Astrocyte of the hippocampus (primary cell): ENCODE measurements around the gene NKD1.

ENCODE experiments used
- DNase-seq: peaks from one replicate; pipeline ENCODE4 v3.0.0; 2011; ENCODE audit warnings: low read depth, low spot score

The NKD1 gene

DNA sequence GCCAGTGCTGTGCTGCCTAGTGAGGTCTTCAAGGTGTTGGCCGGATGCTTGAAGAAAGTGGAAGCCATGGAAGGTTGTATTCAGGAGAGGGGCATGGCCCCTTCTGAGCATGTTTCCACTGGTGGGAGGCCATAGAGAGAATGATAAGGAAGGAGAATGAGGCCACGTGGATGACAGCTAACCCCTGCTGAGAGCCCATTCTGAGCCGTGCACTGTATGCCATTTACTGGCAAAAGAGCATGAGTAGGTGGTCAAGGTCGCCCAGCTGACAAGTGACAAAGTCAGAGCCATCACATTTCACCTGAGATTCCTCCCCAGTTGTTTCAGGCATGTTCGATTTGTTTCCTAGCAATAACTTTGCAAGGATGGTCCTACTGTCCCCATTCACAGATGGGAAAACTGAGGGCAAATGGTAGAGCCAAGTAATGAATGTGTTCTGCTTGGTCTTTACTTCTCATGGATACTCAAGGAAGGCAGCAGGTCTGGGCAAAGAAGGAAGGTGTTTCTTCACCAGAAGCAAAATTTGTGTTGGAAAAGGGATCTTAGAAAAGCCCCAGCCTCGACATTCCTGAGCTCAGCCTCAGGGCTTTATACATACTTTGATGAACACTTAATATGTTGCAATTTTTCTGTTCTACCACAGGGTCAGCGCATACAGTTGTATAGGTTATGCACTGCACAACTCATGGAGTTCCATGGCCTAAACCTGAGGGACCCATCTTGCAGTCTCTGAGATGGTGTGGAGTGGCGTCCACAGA lies 10.5 kb upstream of the NKD1 start:
- no peak for DNase-seq

DNA sequence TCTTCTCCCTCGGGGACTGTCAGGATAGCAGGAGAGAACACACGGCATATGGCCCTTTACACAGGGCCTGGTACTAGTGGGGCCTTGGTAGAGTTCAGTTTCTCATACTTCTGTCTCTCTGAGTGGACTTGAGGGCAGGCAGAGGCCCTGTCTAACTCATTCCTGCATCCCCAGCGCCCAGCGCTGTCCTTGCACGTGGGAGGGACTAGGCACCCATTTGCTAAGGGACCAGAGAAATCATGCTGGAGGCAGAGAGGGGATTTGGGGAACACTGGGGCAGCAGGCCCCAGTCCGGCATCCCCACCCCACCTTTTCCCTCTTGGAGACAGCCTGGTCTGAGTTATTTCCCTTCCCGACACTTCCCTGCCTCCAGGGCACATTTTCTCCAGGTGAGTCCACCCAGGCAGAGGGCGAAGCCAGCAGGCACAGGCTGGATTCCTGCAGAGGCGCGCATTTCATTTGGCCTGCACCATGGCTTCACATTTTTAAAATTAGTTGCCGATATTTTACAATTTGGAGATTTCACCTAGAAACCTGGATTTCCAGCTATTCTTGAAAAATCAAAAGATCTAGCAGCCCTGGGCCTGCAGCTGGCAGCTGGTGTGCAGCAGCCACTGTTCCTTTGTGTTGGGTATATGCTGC lies 9.7 kb upstream of the NKD1 start:
- DNase-seq, result no peak

DNA sequence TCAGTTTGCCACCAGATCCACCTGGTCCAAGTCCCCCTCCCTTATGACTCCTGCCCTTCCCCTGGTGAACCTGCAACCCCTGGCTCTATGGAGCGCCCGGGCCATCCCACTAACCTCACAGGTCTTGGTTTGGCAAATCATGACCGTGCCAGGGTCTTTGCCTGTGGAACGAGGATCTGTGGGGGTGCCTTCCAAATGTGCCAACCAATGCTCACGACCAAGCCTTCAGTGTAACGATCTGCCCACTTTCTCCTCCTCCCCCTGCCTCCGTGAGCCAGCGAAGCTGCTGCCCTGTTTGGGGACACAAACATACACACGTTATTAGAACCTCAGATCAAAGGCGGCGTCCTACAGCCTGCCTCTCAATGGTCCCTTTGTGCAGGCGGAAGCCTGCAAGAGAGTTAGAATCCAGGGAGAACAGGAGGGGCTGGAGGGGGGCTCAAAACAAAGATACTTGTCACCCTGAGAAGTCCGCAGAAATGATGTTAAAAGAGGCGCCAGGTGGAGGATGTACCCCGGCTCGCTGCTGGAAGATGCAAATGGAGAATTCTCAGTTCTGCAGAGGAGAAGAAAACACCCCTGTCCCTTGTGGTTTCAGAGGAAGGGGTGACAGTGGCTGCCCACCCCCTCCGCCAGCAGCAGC lies 9.0 kb upstream of the NKD1 start:
- DNase-seq, result no peak

DNA sequence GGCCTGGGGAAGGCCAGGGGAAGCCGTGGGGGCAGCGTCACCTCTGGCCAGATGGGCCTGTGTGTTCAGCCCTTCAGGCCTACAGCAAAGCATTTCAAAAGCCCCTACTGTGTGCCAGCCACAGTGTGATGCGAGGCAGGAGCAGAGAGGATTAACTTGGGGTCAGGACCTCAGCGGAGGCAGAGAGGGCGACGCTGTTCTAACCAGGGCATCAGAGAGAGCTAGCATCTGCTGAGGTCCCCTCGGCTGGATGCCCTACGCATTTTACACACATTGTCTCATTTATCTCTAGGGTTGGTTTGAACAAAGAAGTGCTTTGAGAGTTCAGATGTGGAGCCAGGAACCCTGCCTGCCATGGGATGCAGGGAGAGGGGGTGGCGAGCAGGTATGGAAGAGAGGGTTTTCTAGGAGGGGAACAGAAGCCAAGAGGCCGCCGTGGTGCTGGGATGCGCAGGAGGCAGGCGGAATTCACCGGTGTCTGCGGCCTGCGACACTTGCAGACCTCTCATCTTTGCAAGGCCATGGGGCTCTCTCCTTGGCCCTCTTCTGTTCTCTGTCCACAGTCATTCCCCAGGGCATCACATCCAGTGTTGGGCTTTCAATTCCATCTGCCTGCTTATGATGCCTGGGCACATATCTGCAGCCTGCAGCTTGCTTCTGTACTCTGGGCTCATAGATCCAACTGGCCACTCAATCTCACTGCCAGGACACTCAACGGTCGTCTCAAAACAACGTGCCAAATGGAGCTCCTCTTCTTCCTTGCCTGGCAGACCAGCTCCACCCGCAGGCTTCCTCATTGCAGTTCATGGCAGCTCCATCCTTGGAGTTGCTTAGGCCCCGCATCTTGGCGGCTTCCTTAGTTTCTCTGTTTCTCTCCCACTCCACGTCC lies 8.1 kb upstream of the NKD1 start:
- DNase-seq, result no peak

DNA sequence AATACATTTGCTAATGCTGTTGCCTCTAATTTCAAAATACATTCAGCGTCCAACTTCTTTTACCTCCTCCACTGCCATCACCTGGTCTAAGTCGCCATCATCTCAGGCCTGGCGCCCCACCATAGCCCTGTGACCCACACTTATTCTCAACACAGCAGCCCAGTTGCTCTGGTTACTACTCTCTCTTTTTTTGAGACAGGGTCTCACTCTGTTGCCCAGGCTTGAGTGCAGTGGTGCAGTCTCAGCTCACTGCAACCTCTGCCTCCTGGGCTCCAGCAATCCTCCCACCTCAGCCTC lies 7.5 kb upstream of the NKD1 start:
- DNase-seq, result no peak

DNA sequence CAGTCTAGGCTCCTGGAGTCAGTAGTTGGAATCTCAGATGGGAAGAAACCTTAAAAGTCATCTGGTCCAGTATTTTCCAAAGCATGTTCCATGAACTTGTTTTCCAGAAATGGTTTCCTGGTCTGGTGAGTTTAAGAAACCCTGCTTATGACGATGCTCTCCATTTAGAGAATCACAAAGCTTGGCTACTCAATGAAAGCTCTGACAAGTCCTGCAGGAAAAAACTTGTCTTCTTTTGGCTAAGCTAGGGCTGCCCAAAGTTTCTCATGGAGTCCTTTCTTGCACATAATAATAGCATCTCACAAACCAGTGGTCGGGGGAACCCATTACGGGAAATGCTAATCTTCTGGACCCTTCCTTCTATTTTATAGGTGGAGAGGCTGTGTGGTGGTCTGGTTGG lies 5.5 kb upstream of the NKD1 start:
- DNase-seq, result no peak

DNA sequence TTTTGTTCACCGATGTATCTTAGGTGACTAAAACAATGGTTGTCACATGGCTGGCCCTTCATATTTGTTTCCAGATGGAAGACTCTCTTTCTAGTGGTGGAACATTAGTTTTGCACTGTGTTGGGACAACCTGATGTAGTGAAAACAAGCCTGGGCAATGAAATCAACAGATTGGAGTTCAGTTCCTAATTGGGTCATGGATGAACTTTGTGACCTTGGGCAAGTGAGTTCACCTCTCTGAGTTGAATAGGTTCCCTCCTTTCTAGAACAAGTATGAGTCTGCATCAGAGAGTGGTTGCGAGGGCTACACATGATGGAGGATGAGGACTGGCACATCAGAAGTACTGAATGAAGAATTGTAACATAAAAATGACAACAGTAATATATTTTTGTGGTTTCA lies 2.1 kb upstream of the NKD1 start:
- DNase-seq, result no peak

DNA sequence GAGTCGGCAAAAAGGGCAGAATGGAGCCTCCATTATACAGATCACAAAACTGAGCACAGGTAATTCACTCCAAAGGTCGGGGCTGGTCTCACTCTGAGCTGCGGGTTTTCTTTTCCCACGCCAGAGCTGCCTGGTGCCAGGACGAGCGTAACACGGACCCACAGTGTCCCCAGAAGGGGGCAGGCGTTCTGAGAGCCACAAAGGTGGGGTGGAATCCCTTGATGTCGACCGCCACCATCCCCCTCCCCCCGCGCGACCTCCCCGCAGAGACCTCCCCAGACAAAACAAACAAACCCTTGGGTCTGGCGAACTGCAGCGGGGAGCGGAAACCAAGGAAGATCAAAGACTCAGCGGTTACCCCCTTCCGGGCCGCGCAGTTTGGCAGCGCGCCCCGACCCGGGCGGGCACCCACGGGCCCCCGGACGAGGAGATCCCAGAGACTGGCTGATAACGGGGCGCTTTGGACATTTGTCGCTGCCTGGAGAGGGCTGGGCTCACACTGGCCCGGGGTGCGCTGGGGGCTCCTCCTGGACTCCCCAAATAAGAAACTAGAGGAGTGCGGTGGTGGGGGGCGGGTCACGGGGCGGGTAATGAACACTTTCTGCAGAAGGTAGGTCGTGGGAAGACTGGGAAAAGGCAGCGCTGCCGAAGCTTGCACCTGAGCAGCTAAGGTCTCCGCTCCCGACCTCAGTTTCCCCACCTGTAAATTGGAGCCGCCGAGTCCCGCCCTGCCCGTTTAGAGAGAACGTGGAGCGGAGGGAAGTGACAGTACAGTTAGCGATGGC lies 664 bp upstream of the NKD1 start:
- DNase-seq, result peak; percentile 68

DNA sequence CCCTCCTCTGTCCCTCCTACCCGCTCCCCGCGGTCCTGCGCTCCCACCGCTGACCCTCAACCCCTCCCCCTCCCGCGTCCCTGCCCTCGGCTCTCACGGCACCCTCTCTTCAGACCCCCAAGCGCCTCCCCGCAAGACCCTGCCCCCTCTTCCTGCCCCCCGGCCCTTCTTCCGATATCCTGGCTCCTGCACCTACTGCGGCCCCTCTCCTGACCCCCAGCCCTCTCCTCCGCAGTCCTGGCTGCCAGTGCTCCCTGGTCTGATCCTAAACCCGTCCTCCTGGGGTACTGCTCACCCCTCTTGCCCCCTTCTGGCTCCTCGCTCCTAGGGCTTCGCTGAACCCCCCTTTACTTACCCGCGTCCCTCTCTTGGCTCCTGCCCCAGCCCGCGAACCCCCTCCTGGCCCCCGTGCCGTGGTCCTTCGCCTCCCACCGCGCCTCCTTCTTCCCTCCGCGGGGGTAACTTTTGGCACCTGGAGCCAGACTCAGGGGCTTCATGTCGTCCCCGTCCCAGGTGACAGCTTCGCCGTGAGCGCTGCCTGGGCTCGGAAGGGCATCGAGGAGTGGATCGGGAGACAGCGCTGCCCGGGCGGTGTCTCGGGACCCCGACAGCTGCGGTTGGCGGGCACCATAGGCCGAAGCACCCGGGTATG lies 839 bp downstream of the NKD1 start:
- DNase-seq, result peak; percentile 13

DNA sequence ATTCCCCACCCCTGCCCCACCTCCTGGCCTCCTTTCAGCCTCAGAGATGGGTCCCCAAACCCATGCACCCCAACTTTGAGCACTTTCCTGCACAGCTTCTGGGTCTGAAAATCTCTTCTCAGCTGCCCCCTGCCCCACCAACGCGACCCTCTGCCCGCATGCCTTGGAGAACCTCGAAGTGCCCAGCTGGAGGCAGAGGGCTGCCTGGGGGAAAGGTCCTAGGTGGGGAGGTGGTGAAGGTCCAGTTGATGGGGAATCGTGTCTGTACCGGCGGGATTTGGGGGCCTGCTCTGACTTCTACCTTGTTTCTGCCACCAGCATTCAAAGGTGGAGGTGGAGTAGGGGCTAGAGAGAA lies 1.3 kb downstream of the NKD1 start:
- no peak for DNase-seq

DNA sequence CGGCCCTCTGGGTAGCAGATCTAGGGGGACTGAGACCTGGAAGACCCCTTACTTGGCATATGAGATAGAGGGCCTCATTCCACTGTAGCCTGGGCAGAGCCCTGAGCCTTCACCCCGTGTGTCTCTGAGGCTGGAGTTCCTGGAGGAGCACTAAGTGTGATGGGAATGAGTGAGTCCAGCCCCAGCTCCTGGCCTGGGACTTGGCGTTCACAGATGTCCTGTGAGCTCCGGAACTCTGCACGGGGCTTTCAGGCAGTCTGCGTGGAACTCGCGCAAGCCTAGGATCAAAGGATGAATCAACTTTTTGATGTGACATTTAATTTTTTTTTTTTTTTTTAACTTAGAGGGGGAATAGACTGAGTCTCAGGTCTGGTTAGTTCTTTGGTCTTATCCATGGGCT lies 1.8 kb downstream of the NKD1 start:
- no peak for DNase-seq

DNA sequence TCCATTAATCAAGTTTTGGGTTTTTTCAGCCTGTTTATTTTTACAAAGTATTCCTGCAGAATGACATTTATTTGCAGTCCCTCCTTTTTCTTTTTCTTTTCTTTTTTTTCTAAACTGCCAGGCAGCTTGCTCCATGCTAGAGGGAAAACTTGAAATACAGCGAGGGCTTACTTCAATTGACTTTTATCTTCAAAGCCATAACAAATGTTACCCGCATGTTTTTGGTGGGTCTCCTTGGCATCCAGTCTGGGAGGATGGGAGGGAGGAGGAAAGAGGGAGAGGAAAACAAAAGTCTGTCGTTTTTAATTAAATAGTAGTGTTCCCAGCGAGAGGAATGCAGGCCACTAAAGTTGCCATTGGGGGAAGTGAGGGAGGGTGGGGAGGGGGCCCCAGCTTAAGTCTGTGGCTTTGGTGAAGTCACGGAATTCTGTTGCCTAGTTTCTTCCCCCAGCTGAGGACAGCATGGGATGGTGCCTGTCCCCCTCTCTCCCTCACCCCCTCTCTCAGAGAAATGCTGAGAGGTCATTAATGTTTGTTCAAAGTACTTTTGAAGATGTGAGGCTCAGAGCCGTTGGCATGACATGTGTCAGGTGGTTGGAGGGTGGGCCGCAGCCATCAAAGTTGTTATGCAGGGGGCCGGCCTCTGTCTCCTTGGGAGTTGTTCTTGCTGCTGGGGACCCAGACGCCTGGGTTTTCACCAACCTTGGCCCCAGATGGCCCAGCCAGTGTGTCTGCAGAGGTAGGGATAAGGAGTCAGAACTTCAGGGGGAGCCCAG lies 2.9 kb downstream of the NKD1 start:
- peak; percentile 23 for DNase-seq

DNA sequence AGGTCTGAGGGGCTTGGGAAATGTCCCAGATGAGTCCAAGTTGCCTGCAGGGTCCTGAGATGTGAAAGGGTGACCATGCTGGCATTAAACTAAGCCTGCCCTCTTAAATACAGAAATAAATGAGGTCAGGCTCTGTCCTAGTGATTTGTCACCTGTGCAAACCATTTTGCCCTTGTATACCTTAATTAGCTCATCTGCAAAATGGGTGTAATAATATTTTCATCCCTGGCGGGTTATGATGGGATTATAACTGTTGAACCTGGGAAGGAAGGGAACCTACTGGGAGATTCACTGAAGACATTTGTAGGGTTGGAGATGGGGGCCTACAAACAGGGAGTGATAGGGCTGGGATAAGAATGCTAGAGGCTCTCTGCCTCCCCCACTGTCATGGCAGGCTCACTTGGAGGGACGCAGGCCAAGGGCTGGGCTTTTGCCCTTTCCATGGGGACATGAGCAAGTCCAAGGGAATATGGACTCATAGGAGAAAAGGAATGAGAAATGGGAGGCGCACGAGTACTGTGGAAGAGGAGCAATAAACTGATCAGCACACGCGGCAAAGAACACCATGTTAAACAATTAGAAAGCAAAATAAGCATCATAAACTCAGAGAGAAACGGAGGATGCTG lies 4.4 kb downstream of the NKD1 start:
- DNase-seq, result no peak

DNA sequence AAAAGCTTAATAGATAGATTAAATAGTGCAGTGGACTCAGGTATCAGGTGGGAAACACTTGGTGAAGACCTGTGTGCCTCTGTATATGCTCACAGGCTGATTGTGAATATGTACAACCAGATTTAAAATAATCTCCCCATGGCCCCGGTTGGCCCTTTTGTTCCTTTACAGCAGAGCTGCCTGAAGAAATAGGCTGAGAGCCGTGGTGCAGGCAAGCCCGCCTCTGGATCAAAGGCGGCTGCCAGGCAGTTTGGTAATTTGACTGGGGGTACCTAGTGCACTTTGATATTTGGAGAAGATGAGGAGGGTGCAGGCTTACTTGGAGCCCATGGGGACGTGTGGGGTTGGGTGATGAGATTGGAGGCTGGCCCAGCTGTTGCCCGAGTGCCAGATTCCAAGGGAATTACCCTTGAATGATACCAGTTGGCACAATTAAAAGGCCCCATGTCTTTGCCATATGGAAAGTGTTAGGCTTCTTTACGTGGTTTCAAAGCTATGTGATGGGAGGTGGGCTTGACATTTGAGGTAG lies 5.0 kb downstream of the NKD1 start:
- no peak for DNase-seq

DNA sequence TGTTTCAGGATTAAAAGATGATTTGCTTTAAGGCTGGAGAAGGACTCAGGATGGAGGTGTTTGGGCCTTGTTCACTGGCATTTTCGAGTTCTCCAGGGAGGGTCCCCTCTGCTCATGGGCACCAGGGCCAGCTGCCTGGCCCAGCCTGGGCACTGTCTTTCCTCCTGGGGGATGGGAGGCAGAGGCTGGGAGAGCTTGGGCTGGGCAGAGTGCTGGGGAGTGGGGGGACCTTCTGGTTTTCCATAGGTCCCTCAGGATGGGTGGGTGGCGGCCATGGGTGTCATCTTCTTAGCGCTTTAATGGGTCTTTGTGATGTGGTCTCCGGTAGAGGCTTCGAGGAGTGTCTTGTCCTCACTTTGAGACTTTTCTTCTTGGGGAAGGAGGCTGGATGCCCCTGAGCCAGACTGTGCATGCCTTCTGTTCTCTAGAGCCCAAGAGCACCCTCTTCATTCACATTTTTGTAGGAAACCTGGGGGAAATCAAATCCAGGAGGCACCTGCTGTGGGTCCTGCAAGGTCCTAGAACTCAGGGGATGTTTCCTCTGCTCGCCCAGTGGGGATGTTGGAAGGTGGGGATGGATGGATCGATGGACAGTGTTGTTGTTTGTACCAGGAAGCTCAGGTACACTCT lies 5.7 kb downstream of the NKD1 start:
- DNase-seq, result no peak

DNA sequence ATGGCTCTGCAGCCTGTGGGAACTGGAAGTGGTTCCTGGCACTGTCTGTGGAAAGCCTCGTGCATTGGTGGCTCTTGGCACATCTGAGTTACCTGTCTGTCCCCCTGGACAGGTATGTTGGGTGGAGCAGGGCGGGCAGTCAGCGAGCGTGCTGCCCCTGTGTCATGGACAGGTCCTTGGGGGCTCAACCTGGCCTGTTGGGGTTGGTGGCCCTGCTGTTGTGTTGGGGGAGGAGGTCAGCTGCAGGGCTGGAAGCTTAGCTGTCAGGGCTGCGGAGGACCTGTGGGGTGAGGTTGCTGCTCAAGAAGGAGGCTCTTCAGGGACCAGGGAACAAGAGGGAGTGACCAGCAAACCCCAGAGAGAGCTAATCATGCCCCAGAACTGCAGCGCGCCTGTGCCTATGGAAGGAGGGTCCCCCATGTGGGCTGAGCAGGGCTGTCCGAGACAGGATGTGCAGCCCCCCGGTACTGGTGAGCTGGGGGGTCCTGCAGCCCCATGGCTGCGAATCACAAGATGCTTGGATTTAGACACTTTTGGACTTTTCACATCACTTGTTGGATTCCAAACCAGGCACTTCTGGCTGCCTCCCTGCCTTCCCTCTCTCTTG lies 7.2 kb downstream of the NKD1 start:
- DNase-seq, result no peak

DNA sequence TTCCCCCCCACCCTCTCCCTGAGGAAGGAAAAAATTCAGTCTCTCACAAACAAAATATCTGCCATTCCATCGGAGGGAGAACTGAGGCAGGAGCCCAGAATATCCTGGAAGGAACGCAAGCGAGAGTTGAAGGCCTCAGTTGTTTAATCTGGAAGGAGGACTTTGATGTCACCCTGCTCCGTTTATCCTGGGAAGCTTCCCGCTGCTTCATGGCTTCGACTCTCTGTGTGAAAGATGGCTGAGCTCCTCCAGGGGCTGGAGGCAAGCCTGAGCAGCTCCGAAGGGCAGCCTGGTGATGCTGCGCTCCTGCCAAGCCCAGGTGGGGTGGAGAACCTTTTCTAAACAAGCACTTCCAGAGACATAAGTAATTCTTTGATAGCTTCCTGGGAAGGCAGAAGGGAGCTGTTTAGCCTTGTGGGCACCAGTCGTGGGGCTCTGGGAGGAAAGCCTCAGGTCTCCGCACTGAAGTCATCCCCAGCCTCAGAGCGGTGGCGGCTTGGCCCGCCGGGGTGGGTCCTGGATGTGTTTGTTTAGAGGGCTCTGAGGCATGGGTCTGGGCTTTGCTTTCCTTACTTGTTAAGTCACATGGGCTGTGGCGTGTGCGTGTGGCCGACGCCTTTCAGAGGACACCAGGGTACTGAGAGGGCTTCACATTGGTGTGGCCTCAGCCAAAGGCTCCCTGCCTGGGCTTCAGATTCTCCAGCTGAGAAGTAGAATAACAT lies 7.9 kb downstream of the NKD1 start:
- DNase-seq, result no peak

DNA sequence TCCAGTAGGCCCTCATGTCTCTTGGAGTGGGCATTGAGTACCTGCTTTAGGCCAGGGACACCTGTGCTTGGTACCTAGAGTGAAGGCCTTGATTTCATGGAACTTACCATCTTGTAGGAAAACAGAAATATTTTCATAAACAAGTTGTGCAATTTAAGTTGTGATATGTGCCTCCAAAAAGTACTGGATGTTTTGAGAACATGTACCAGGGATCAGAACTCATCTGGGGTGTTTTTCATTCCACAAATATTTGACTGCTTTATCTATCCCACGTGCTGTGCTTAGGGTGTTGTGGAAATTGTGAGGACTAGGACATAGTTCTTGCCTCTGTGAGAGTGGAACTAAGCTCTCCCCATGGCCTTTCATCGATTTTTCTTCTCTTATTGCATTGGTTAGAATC lies 8.8 kb downstream of the NKD1 start:
- no peak for DNase-seq
